ENCODE results near the gene EIPR1.

- no peak for TF ChIP-seq CTCF (IDR thresholded peaks at IDR 0.05)
- TF ChIP-seq EP300 (IDR thresholded peaks at IDR 0.05), result no peak
These were observed 58.5 kb downstream of the EIPR1 start for GRCh38 chr2:3319134-3319533.
